ENCODE results near the gene ANKMY1. TPM values are rescaled to one million over a fixed set of nuclear protein-coding genes. Genes with fewer than 3 reads are reported as not detected.

The ANKMY1 gene
- total and polyA plus RNA-seq, 2 of the 13 experiments (the other 11 are each of a cell fraction or from before 2014, with no cell fraction given) = 11.7 to 18.8 TPM

- no peak for TF ChIP-seq ZUFSP (CRISPR knock-in tag; IDR thresholded peaks at IDR 0.05; ENCODE audit: borderline replicate concordance)
- peak; percentile 63 for TF ChIP-seq DRAP1 (CRISPR knock-in tag; IDR thresholded peaks at IDR 0.05)
- no peak for TF ChIP-seq ATM (IDR thresholded peaks at IDR 0.05; ENCODE audit: borderline replicate concordance)
- no peak for TF ChIP-seq SRF (IDR thresholded peaks at IDR 0.05; ENCODE audit: low read depth, low read length)
- TF ChIP-seq RBM39 (IDR thresholded peaks at IDR 0.05; ENCODE audit: low read depth, low read length, poor library complexity, severe bottlenecking) = peak; percentile 29
- no peak; the same call in 1 of the 2 replicates for TF ChIP-seq NAIF1 (CRISPR knock-in tag; IDR thresholded peaks at IDR 0.05; ENCODE audit: borderline replicate concordance)
- no peak for TF ChIP-seq MAFG (CRISPR knock-in tag; IDR thresholded peaks at IDR 0.05)
- peak; percentile 49; the same call in 1 of the 2 replicates for TF ChIP-seq ZNF629 (CRISPR knock-in tag; conservative IDR thresholded peaks at IDR 0.05)
- TF ChIP-seq MBNL3 (CRISPR knock-in tag; conservative IDR thresholded peaks at IDR 0.05) = no peak
- TF ChIP-seq BCL6 (CRISPR knock-in tag; IDR thresholded peaks at IDR 0.05) = peak; percentile 64
- TF ChIP-seq ZBTB49 (CRISPR knock-in tag; IDR thresholded peaks at IDR 0.05; ENCODE audit: borderline replicate concordance) = no peak
- TF ChIP-seq ZNF441 (CRISPR knock-in tag; IDR thresholded peaks at IDR 0.05; ENCODE audit: borderline replicate concordance) = no peak
- TF ChIP-seq DMTF1 (CRISPR knock-in tag; IDR thresholded peaks at IDR 0.05) = no peak
- TF ChIP-seq ZXDC (CRISPR knock-in tag; IDR thresholded peaks at IDR 0.05) = no peak
- TF ChIP-seq HNRNPL (IDR thresholded peaks at IDR 0.05; ENCODE audit: low read depth, low read length) = peak; percentile 100
- peak; percentile 58 for TF ChIP-seq GATAD1 (CRISPR knock-in tag; IDR thresholded peaks at IDR 0.05)
Measured at GRCh38 chr2:240579771-240580614, 22.2 kb upstream of the ANKMY1 start (continued).

All from HepG2 (cell line).